H9 (cell line): ENCODE data around the gene LMOD1. TPM values are rescaled to one million over a fixed set of nuclear protein-coding genes. Genes with fewer than 3 reads are reported as not detected.

Source experiments
- DNase-seq: peaks from one replicate; pipeline ENCODE4 v3.0.0-alpha.2; 2017
- H2AFZ ChIP-seq: one replicate; pipeline ENCODE4 v1.6.1; 2013; ENCODE audit warnings: mild to moderate bottlenecking, low read length, control low read depth, moderate library complexity
- H2AK5ac ChIP-seq: 2 replicates; pipeline ENCODE4 v1.6.1; 2013; ENCODE audit warnings: low read length, control low read depth, mixed read lengths; ENCODE audit not compliant: insufficient read length
- H2BK120ac ChIP-seq: one replicate; pipeline ENCODE4 v1.6.1; 2013; ENCODE audit warnings: low read depth, mild to moderate bottlenecking, low read length, control low read depth, inconsistent platforms; ENCODE audit not compliant: poor library complexity, severe bottlenecking
- H2BK12ac ChIP-seq: 2 replicates; pipeline ENCODE4 v1.6.1; 2013; ENCODE audit warnings: low read length, control low read depth, mixed read lengths, low read depth; ENCODE audit not compliant: insufficient read length
- H2BK15ac ChIP-seq: 2 replicates; pipeline ENCODE4 v1.6.1; 2013; ENCODE audit warnings: low read depth, low read length, control low read depth
- H2BK20ac ChIP-seq: one replicate; pipeline ENCODE4 v1.6.1; 2013; ENCODE audit warnings: low read depth, mild to moderate bottlenecking, low read length, control low read depth, inconsistent platforms; ENCODE audit not compliant: poor library complexity, severe bottlenecking
- H2BK5ac ChIP-seq: 2 replicates; pipeline ENCODE4 v1.6.1; 2013; ENCODE audit warnings: low read length, control low read depth, mixed read lengths; ENCODE audit not compliant: insufficient read length
- H3K14ac ChIP-seq: 2 replicates; pipeline ENCODE4 v1.6.1; 2013; ENCODE audit warnings: low read length, control low read depth; ENCODE audit not compliant: insufficient read depth
- H3K18ac ChIP-seq: 2 replicates; pipeline ENCODE4 v1.6.1; 2013; ENCODE audit warnings: low read depth, mild to moderate bottlenecking, mixed read lengths, low read length, control low read depth; ENCODE audit not compliant: insufficient read length
- H3K23ac ChIP-seq: 2 replicates; pipeline ENCODE4 v1.6.1; 2013; ENCODE audit warnings: low read length, control low read depth, mixed read lengths, low read depth; ENCODE audit not compliant: insufficient read length
- H3K23me2 ChIP-seq: 2 replicates; pipeline ENCODE4 v1.6.1; 2013; ENCODE audit warnings: low read depth, mild to moderate bottlenecking, mixed read lengths, low read length, control low read depth; ENCODE audit not compliant: insufficient read length, poor library complexity, severe bottlenecking
- H3K27ac ChIP-seq: 2 replicates; pipeline ENCODE4 v1.5.1; 2013; ENCODE audit warnings: low read length, control low read depth, mixed read lengths, low read depth; ENCODE audit not compliant: insufficient read length
- H3K27me3 ChIP-seq: 2 replicates; pipeline ENCODE4 v1.6.1; 2013; ENCODE audit warnings: low read length, control low read depth, inconsistent platforms; ENCODE audit not compliant: insufficient read depth
- H3K4ac ChIP-seq: 2 replicates; pipeline ENCODE4 v1.6.1; 2013; ENCODE audit warnings: low read depth, mild to moderate bottlenecking, control low read depth, inconsistent platforms, low read length, moderate library complexity
- H3K4me1 ChIP-seq: 2 replicates; pipeline ENCODE4 v1.6.1; 2013; ENCODE audit warnings: low read length, control low read depth, inconsistent platforms; ENCODE audit not compliant: insufficient read depth
- H3K4me2 ChIP-seq: 2 replicates; pipeline ENCODE4 v1.6.1; 2013; ENCODE audit warnings: low read length, control low read depth, mixed read lengths; ENCODE audit not compliant: insufficient read length, insufficient read depth
- H3K56ac ChIP-seq: 2 replicates; pipeline ENCODE4 v1.6.1; 2013; ENCODE audit warnings: low read depth, mild to moderate bottlenecking, mixed read lengths, low read length, control low read depth; ENCODE audit not compliant: insufficient read length
- H3K79me1 ChIP-seq: 2 replicates; pipeline ENCODE4 v1.6.1; 2013; ENCODE audit warnings: low read depth, mild to moderate bottlenecking, moderate library complexity, low read length, control low read depth, inconsistent platforms; ENCODE audit not compliant: insufficient read depth, poor library complexity, severe bottlenecking
- H3K79me2 ChIP-seq: 2 replicates; pipeline ENCODE4 v1.6.1; 2013; ENCODE audit warnings: low read length, control low read depth, inconsistent platforms; ENCODE audit not compliant: insufficient read depth
- H3K9ac ChIP-seq: 2 replicates; pipeline ENCODE4 v1.6.1; 2013; ENCODE audit warnings: low read length, control low read depth, mixed read lengths; ENCODE audit not compliant: insufficient read length; ENCODE audit errors: extremely low read depth
- H3K9me3 ChIP-seq: one replicate; pipeline ENCODE4 v1.6.1; 2013; ENCODE audit warnings: low read depth, low read length, inconsistent platforms; ENCODE audit not compliant: control insufficient read depth
- H3T11ph ChIP-seq: one replicate; pipeline ENCODE4 v1.6.1; 2013; ENCODE audit warnings: mild to moderate bottlenecking, low read length, control low read depth, inconsistent platforms
- H4K20me1 ChIP-seq: one replicate; pipeline ENCODE4 v1.6.1; 2013; ENCODE audit not compliant: control insufficient read depth, insufficient read length, insufficient read depth
- H4K5ac ChIP-seq: 2 replicates; pipeline ENCODE4 v1.6.1; 2013; ENCODE audit warnings: low read depth, mild to moderate bottlenecking, mixed read lengths, low read length, control low read depth; ENCODE audit not compliant: insufficient read length
- H4K8ac ChIP-seq: replicated peaks from 2 replicates; pipeline ENCODE4 v1.6.1; 2013; ENCODE audit warnings: low read length, control low read depth, mixed read lengths, low read depth; ENCODE audit not compliant: insufficient read length
- H4K91ac ChIP-seq: 2 replicates; pipeline ENCODE4 v1.6.1; 2013; ENCODE audit warnings: low read depth, mild to moderate bottlenecking, moderate library complexity, mixed read lengths, low read length, control low read depth; ENCODE audit not compliant: insufficient read length
- H3K27ac Mint-ChIP-seq, 3 experiments: 2 replicates in 2 of 3; 3 replicates in 1 of 3; pipeline ENCODE4 v1.8.0; 2020 to 2021; ENCODE audit warnings: mixed read lengths in 3 of 3, mild to moderate bottlenecking in 1 of 3, moderate library complexity in 1 of 3
- H3K27me3 Mint-ChIP-seq: 2 replicates; pipeline ENCODE4 v1.8.0; 2021; ENCODE audit warnings: low read depth, mild to moderate bottlenecking, moderate library complexity, mixed read lengths
- H3K36me3 Mint-ChIP-seq, 3 experiments: 2 replicates in 2 of 3; 3 replicates in 1 of 3; pipeline ENCODE4 v1.8.0; 2020 to 2021; ENCODE audit warnings: low read depth in 3 of 3, mixed read lengths in 3 of 3; ENCODE audit not compliant: insufficient read depth in 1 of 3
- H3K4me1 Mint-ChIP-seq, 2 experiments: 2 replicates each; pipeline ENCODE4 v1.8.0; 2020; ENCODE audit warnings: mixed read lengths in 2 of 2
- H3K4me3 Mint-ChIP-seq, 2 experiments: 2 replicates in 1 of 2; 3 replicates in 1 of 2; pipeline ENCODE4 v1.8.0; 2020 to 2021; ENCODE audit warnings: mild to moderate bottlenecking in 2 of 2, mixed read lengths in 2 of 2, moderate library complexity in 1 of 2
- H3K9me3 Mint-ChIP-seq, 2 experiments: 2 replicates in 1 of 2; 3 replicates in 1 of 2; pipeline ENCODE4 v1.8.0; 2020; ENCODE audit warnings: mild to moderate bottlenecking in 2 of 2, mixed read lengths in 2 of 2, moderate library complexity in 1 of 2
- CTCF ChIP-seq: fragments of 200-600 bp; sonication (generic); conservative IDR thresholded peaks from 3 replicates; pipeline ENCODE4 v1.8.0; 2021; ENCODE audit warnings: antibody characterized with exemption, mild to moderate bottlenecking
- WGBS: extraction: QIAGEN DNeasy Blood & Tissue Kit; methylation state at CpG from one replicate; pipeline ENCODE4 v1.1.7; 2013; ENCODE audit warnings: missing lambda C conversion rate, low lambda C conversion rate, mixed read lengths; ENCODE audit not compliant: insufficient read length; ENCODE audit errors: extremely low coverage; 5-methylcytosine and 5-hydroxymethylcytosine counted together
- total RNA-seq: library from RNA; stranded (reverse); gene quantifications from 2 replicates; pipeline ENCODE4 v1.2.1, GENCODE V29; 2021

Gene LMOD1
- total RNA-seq, 1 experiment from 2014 or later: 0.31 TPM

- H4K20me1 ChIP-seq: no peaks in the 10 kb centered on the region
- no peak overlapping the region for H2BK15ac ChIP-seq
- H3K79me2 ChIP-seq: no peaks in the 10 kb centered on the region
- no peak overlapping the region for H3K27ac ChIP-seq
- H2BK20ac ChIP-seq: no peak overlapping the region
- WGBS: no CpG with 5 or more reads among the region's 2 CpGs
- no peak overlapping the region for H3K23ac ChIP-seq
- H3K4me3 Mint-ChIP-seq: no peak overlapping the region
- no peak overlapping the region for H3K56ac ChIP-seq
- no peak overlapping the region for H2AFZ ChIP-seq
- no peak overlapping the region for H4K91ac ChIP-seq
- H3K27me3 ChIP-seq: no peaks in the 10 kb centered on the region; the same call in 1 of the 2 replicates
- H2BK5ac ChIP-seq: no peak overlapping the region
- H2BK120ac ChIP-seq: no peak overlapping the region
- no peak overlapping the region for H2AK5ac ChIP-seq
- no peaks in the 10 kb centered on the region; the same call in none of the 2 replicates for H3K27me3 Mint-ChIP-seq
- TF ChIP-seq CTCF: no peak
- H3K23me2 ChIP-seq: no peaks in the 10 kb centered on the region
- peaks cover 5% of the 10 kb centered on the region; the same call in 1 of the 2 replicates for H3K4me1 ChIP-seq
- 0 out of 7 replicates have a peak, but pooled peaks cover 0 to 1% (median 0%) of the 10 kb centered on the region in 3 experiments for H3K36me3 Mint-ChIP-seq
- no peak for DNase-seq
- H3K18ac ChIP-seq: no peak overlapping the region
- no peak overlapping the region for H3T11ph ChIP-seq
- H2BK12ac ChIP-seq: no peak overlapping the region
- H3K4me2 ChIP-seq: no peak overlapping the region
- H4K5ac ChIP-seq: no peak overlapping the region
- H4K8ac ChIP-seq: no peak overlapping the region
- no peak overlapping the region for H3K27ac Mint-ChIP-seq
- H3K79me1 ChIP-seq: no peaks in the 10 kb centered on the region
- H3K9me3 Mint-ChIP-seq: no peaks in the 10 kb centered on the region
- no peak overlapping the region for H3K9ac ChIP-seq
- H3K4ac ChIP-seq: no peak overlapping the region
- no peak overlapping the region for H3K14ac ChIP-seq
- no peaks in the 10 kb centered on the region for H3K9me3 ChIP-seq
- H3K4me1 Mint-ChIP-seq: peaks cover 26 to 34% of the 10 kb centered on the region in 2 experiments
Observed at GRCh38 chr1:201896951-201897391, 49.4 kb downstream of the LMOD1 start.
